ENCODE results near the gene PVALEF. TPM values are rescaled to one million over a fixed set of nuclear protein-coding genes. Genes with fewer than 3 reads are reported as not detected.

PVALEF gene
- polyA plus RNA-seq, 1 donor (not counting 4 experiments of a cell fraction or from before 2014, with no cell fraction given): not detected

DNA sequence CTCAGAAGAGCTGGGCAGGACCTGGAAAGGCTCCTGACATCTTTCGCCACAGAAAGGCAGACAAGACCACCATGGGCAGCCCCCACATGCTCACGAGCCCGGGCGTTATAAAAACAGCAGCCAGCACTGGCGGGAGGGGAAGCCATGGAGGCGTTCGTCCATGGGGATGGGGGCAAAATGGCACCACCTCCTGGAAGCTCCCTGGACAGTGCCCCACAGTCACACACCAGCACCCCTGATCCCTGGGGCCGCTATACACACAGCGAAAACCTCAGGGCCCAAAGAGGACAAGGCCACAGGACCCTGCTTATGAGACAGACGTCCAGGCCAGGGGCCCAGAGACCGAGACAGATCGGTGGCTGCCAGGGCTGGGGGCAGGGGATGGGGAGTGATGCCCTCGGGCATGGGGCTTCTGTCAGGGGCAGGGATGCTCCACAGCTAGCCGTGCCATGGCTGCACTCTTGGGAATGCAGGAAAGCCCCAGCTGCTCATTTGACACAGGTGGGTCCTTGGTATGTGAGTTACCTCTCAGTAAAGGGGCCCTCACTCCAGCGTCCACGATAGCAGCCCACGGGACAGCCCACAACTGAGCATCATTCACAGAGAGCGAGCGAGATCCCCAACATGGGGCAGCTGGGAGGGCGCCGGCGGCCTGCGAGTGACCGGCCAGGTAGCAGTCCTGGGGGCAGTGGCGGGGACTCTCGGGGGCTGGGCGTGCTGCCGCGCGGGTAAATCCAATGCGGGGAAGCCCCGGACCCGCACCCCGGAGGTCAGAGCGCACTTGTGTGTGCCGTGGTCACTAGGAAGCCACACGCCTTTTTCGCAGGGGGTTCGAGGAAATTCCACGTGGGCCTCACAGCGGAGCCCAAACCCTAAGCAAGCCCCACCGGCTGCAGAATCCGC is 6.4 kb upstream of the PVALEF start:
- TF ChIP-seq, protein P1, sequence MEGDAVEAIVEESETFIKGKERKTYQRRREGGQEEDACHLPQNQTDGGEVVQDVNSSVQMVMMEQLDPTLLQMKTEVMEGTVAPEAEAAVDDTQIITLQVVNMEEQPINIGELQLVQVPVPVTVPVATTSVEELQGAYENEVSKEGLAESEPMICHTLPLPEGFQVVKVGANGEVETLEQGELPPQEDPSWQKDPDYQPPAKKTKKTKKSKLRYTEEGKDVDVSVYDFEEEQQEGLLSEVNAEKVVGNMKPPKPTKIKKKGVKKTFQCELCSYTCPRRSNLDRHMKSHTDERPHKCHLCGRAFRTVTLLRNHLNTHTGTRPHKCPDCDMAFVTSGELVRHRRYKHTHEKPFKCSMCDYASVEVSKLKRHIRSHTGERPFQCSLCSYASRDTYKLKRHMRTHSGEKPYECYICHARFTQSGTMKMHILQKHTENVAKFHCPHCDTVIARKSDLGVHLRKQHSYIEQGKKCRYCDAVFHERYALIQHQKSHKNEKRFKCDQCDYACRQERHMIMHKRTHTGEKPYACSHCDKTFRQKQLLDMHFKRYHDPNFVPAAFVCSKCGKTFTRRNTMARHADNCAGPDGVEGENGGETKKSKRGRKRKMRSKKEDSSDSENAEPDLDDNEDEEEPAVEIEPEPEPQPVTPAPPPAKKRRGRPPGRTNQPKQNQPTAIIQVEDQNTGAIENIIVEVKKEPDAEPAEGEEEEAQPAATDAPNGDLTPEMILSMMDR (optimal IDR thresholded peaks at IDR 0.05 in 1 of 3, IDR thresholded peaks at IDR 0.05 in 1 of 3, conservative IDR thresholded peaks at IDR 0.05 in 1 of 3; ENCODE audit: extremely low read depth in 1 of 3, insufficient read depth in 2 of 3, low read length in 3 of 3): no peak
- no peak for TF ChIP-seq EZH2 (IDR thresholded peaks at IDR 0.05; ENCODE audit: low read length)
- Histone ChIP-seq H3K79me2 (ENCODE audit: control insufficient read depth, insufficient read depth, low read length) (no peaks in the 10 kb centered on the region), H3K9me3 (ENCODE audit: control insufficient read depth, low read depth, low read length) (no peaks in the 10 kb centered on the region), H4K20me1 (ENCODE audit: control insufficient read depth, extremely low read depth, insufficient read depth, low read length) (no peaks in the 10 kb centered on the region), H3K27me3 (ENCODE audit: control insufficient read depth, extremely low read depth, insufficient read depth, low read length) (peaks cover 11% of the 10 kb centered on the region), H3K9me1 (ENCODE audit: control insufficient read depth, extremely low read depth, insufficient read depth, low read length) (no peaks in the 10 kb centered on the region), H3K4me2 (ENCODE audit: control insufficient read depth, extremely low read depth, insufficient read depth, low read depth, low read length) (no peak overlapping the region), H3K36me3 (ENCODE audit: control insufficient read depth in 2 of 2, extremely low read depth in 1 of 2, insufficient read depth in 2 of 2, low read length in 2 of 2) (no peaks in the 10 kb centered on the region), H2AFZ (ENCODE audit: control insufficient read depth, low read length) (no peak overlapping the region), H3K27ac (ENCODE audit: control insufficient read depth, insufficient read depth, low read length) (no peak overlapping the region), H3K4me1 (ENCODE audit: control insufficient read depth, extremely low read depth, insufficient read depth, low read length) (no peaks in the 10 kb centered on the region), H3K9ac (ENCODE audit: control insufficient read depth, extremely low read depth, insufficient read depth, low read length) (no peak overlapping the region), H3K4me3 (ENCODE audit: control insufficient read depth in 2 of 3, extremely low read depth in 1 of 3, insufficient read depth in 2 of 3, low read depth in 1 of 3, low read length in 3 of 3) (no peak overlapping the region)
- no peak for FAIRE-seq
- dilution Hi-C loops (cut with MboI; ENCODE audit: extremely low pct_ligation_motif_present, low sequenced_read_pairs): no loop called here
- DNase-seq (ENCODE audit: low read depth, low spot score): no peak

DNA sequence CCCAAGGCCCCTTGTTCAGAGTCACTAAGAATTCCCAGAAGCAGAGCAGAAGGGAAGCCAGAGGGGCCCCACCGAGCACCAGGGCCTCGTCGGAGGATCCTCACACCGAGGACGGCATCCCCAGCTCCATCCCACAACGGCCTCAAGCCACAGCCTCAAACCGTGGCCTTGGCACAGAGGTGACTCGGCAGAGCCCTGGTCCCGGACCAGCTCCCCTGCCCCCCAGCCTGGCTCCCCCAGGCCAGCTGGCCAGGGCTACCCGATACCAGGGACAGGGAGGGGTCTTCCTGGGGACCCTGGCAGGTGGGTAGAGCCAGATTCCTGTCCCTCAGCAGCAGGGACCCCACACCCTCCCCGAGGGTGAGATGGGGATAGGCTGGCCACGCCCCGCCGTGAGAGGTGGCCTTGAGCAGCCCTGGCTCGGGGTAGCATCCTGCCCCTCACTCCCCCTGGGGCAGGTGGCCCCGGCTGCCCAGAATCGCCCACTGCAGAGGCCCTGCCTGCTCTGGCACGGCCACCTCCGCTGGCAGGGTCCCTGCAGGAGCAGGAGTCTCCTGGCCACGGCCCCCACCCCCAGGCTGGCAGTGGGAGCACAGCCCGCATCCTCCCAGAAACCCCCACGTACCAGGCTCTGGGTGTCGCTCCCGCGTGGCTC is 5.6 kb upstream of the PVALEF start:
- no peak for TF ChIP-seq EZH2 (IDR thresholded peaks at IDR 0.05; ENCODE audit: low read length)
- TF ChIP-seq, protein P1 (optimal IDR thresholded peaks at IDR 0.05 in 1 of 3, IDR thresholded peaks at IDR 0.05 in 1 of 3, conservative IDR thresholded peaks at IDR 0.05 in 1 of 3; ENCODE audit: extremely low read depth in 1 of 3, insufficient read depth in 2 of 3, low read length in 3 of 3): no peak
- peaks cover 2% of the 10 kb centered on the region for H4K20me1 ChIP-seq (ENCODE audit: control insufficient read depth, extremely low read depth, insufficient read depth, low read length)
- no peaks in the 10 kb centered on the region for H3K4me1 ChIP-seq (ENCODE audit: control insufficient read depth, extremely low read depth, insufficient read depth, low read length)
- no peak overlapping the region for H3K9ac ChIP-seq (ENCODE audit: control insufficient read depth, extremely low read depth, insufficient read depth, low read length)
- H3K9me1 ChIP-seq (ENCODE audit: control insufficient read depth, extremely low read depth, insufficient read depth, low read length): no peaks in the 10 kb centered on the region
- no peaks in the 10 kb centered on the region for H3K36me3 ChIP-seq (ENCODE audit: control insufficient read depth in 2 of 2, extremely low read depth in 1 of 2, insufficient read depth in 2 of 2, low read length in 2 of 2)
- FAIRE-seq: no peak
- DNase-seq (ENCODE audit: low read depth, low spot score): no peak
- no peaks in the 10 kb centered on the region for H3K79me2 ChIP-seq (ENCODE audit: control insufficient read depth, insufficient read depth, low read length)
- H3K4me2 ChIP-seq (ENCODE audit: control insufficient read depth, extremely low read depth, insufficient read depth, low read depth, low read length): no peak overlapping the region
- H3K4me3 ChIP-seq (ENCODE audit: control insufficient read depth in 2 of 3, extremely low read depth in 1 of 3, insufficient read depth in 2 of 3, low read depth in 1 of 3, low read length in 3 of 3): no peak overlapping the region
- dilution Hi-C loops (cut with MboI; ENCODE audit: extremely low pct_ligation_motif_present, low sequenced_read_pairs): no loop called here
- no peak overlapping the region for H2AFZ ChIP-seq (ENCODE audit: control insufficient read depth, low read length)
- H3K9me3 ChIP-seq (ENCODE audit: control insufficient read depth, low read depth, low read length): no peaks in the 10 kb centered on the region
- H3K27ac ChIP-seq (ENCODE audit: control insufficient read depth, insufficient read depth, low read length): no peak overlapping the region
- H3K27me3 ChIP-seq (ENCODE audit: control insufficient read depth, extremely low read depth, insufficient read depth, low read length): peaks cover 18% of the 10 kb centered on the region

Data from keratinocyte (primary cell).